Activated CD8-positive, alpha-beta T cell treated with anti-CD3 and anti-CD28 coated beads for 36 hours (primary cell): ENCODE data around the gene MTMR10. TPM values are rescaled to one million over a fixed set of nuclear protein-coding genes. Genes with fewer than 3 reads are reported as not detected.
A peak's percentile ranks its signal among the peaks of the same experiment; 100 is the strongest.

Experiments
- ATAC-seq: fragments of 200-7000 bp; cut with Tn5 transposase; one replicate; pipeline ENCODE4 v1.10.0; 2021; ENCODE audit warnings: mild to moderate bottlenecking, moderate library complexity
- CTCF ChIA-PET: fragments of 350-600 bp; sonication (Branson Sonifier 250); formaldehyde crosslinking; loops from one replicate; lab custom pipeline; 2021; ENCODE audit warnings: antibody characterized with exemption; lab: Charles Lee
- POLR2A ChIA-PET: fragments of 350-600 bp; sonication (Branson Sonifier 250); formaldehyde crosslinking; loops from one replicate; lab custom pipeline; 2021; ENCODE audit warnings: antibody characterized with exemption; lab: Charles Lee
- DNase-seq: peaks from one replicate; pipeline ENCODE4 v3.0.0-alpha.2; 2020
- H3K27ac Mint-ChIP-seq: one replicate; pipeline ENCODE4 v1.8.0; 2021; ENCODE audit warnings: mild to moderate bottlenecking, mixed read lengths
- H3K27me3 Mint-ChIP-seq: one replicate; pipeline ENCODE4 v1.8.0; 2021; ENCODE audit warnings: mixed read lengths
- H3K36me3 Mint-ChIP-seq: one replicate; pipeline ENCODE4 v1.8.0; 2021; ENCODE audit warnings: low read depth, mixed read lengths
- H3K4me1 Mint-ChIP-seq: one replicate; pipeline ENCODE4 v1.8.0; 2021; ENCODE audit warnings: low read depth, mixed read lengths
- H3K4me3 Mint-ChIP-seq: one replicate; pipeline ENCODE4 v1.8.0; 2021; ENCODE audit warnings: mild to moderate bottlenecking, moderate library complexity, mixed read lengths
- H3K9me3 Mint-ChIP-seq: one replicate; pipeline ENCODE4 v1.8.0; 2021; ENCODE audit warnings: mixed read lengths
- CTCF ChIP-seq: fragments of 200-600 bp; IDR thresholded peaks from one replicate; pipeline ENCODE4 v1.8.0; 2022; ENCODE audit warnings: antibody characterized with exemption, mild to moderate bottlenecking
- intact Hi-C: fragments of 100-400 bp; cut with micrococcal nuclease; formaldehyde crosslinking; loops from one replicate; pipeline ENCODE4 v1.10.0; 2022
- total RNA-seq, 2 experiments: library from RNA; stranded (reverse); gene quantifications; one replicate each; pipeline ENCODE4 v1.2.3, GENCODE V29; 2021

MTMR10 gene
- 10 to 100 TPM; 11.3 to 13.2 TPM for total RNA-seq

- DNase-seq (peak; percentile 64), ATAC-seq (peak; percentile 95)
- CTCF ChIA-PET = interaction anchor here (0.7 to 1.6 kb wide), 5 partner anchors 10 to 138 kb away, joined by 3 to 4 read pairs (median 3); partner anchors contain the start of gene FAN1
- H3K4me3 Mint-ChIP-seq = peak within 1 kb of the TSS; percentile 93
- H3K36me3 Mint-ChIP-seq = peaks cover 8% of the 10 kb centered on the region
- POLR2A ChIA-PET = interaction anchor here (0.7 to 2.5 kb wide), 10 partner anchors 10 to 88 kb away, joined by 3 to 12 read pairs (median 3); partner anchors contain the start of gene FAN1
- H3K4me1 Mint-ChIP-seq = peaks cover 18% of the 10 kb centered on the region
- no peaks in the 10 kb centered on the region for H3K9me3 Mint-ChIP-seq
- no peaks in the 10 kb centered on the region for H3K27me3 Mint-ChIP-seq
- intact Hi-C loops = no loop called here
- TF ChIP-seq CTCF = no peak
- peak within 1 kb of the TSS; percentile 84 for H3K27ac Mint-ChIP-seq
Measured at GRCh38 chr15:30991255-30992235, at the start of gene MTMR10. MTMR10 (minus strand) TSS chr15:30991628; CDS start chr15:30991506, 122 bp downstream.

- Mint-ChIP-seq H3K4me1 (no peaks in the 10 kb centered on the region), H3K27me3 (no peaks in the 10 kb centered on the region), H3K9me3 (no peaks in the 10 kb centered on the region), H3K4me3 (no peak overlapping the region), H3K27ac (no peak overlapping the region), H3K36me3 (no peaks in the 10 kb centered on the region)
- intact Hi-C loops = loop anchor here (10.0 kb wide), 1 partner anchor 84 kb away; no protein-coding TSS in a partner anchor
- ChIA-PET CTCF (no interaction called here), POLR2A (no interaction called here)
- no peak for TF ChIP-seq CTCF
- no peak for ATAC-seq
- no peak for DNase-seq
Measured at GRCh38 chr15:31040611-31041010, 49.2 kb upstream of the MTMR10 start.

- Mint-ChIP-seq H3K4me3 (no peak overlapping the region), H3K36me3 (no peaks in the 10 kb centered on the region), H3K4me1 (no peaks in the 10 kb centered on the region), H3K9me3 (no peaks in the 10 kb centered on the region), H3K27me3 (no peaks in the 10 kb centered on the region), H3K27ac (no peak overlapping the region)
- no peak for ATAC-seq
- intact Hi-C loops = loop anchor here (10.0 kb wide), 1 partner anchor 85 kb away; no protein-coding TSS in a partner anchor
- TF ChIP-seq CTCF = no peak
- ChIA-PET POLR2A (interaction anchor here (1.2 kb wide), 1 partner anchor 10 kb away, joined by 4 read pairs; no protein-coding TSS in a partner anchor), CTCF (interaction anchor here (1.3 kb wide), 1 partner anchor 89 kb away, joined by 3 read pairs; no protein-coding TSS in a partner anchor)
- DNase-seq = no peak
Measured at GRCh38 chr15:31039961-31040360, 48.5 kb upstream of the MTMR10 start.

GRCh38 chr15:31037731-31038477, 46.5 kb upstream of the MTMR10 start:
- ATAC-seq (no peak), DNase-seq (no peak)
- Mint-ChIP-seq H3K4me3 (no peak overlapping the region), H3K9me3 (no peaks in the 10 kb centered on the region), H3K4me1 (no peaks in the 10 kb centered on the region), H3K36me3 (no peaks in the 10 kb centered on the region), H3K27ac (no peak overlapping the region), H3K27me3 (no peaks in the 10 kb centered on the region)
- CTCF ChIA-PET = no interaction called here
- intact Hi-C loops = no loop called here
- POLR2A ChIA-PET = no interaction called here
- TF ChIP-seq CTCF = no peak
